CD14-positive monocyte (primary cell): ENCODE measurements around the gene TTF1. TPM values are rescaled to one million over a fixed set of nuclear protein-coding genes. Genes with fewer than 3 reads are reported as not detected.

ENCODE experiments used
- DNase-seq, 3 donors: peaks; one replicate each; pipeline ENCODE4 v3.0.0-alpha.2; 2011 to 2022
- H2AFZ ChIP-seq: 2 replicates; pipeline ENCODE4 v1.6.0; 2012; ENCODE audit warnings: mild to moderate bottlenecking, low read depth, low read length, inconsistent platforms; ENCODE audit not compliant: insufficient read depth, poor library complexity, severe bottlenecking
- H3K27ac ChIP-seq, 2 donors: 1 replicate in 1 of 2; 2 replicates in 1 of 2; pipeline ENCODE4 v1.5.1; 2012 to 2013; ENCODE audit warnings: low read length in 2 of 2, control low read depth in 1 of 2, inconsistent platforms in 1 of 2, low read depth in 1 of 2, mild to moderate bottlenecking in 1 of 2
- H3K27me3 ChIP-seq, 2 donors: one replicate each; pipeline versions ENCODE4 v1.6.0 to v1.6.1; 2011 to 2013; ENCODE audit warnings: low read length in 2 of 2; ENCODE audit not compliant: control insufficient read depth in 2 of 2, insufficient read depth in 2 of 2
- H3K36me3 ChIP-seq, 2 donors: replicated peaks in 1 of 2; 1 replicate in 1 of 2; 2 replicates in 1 of 2; pipeline versions ENCODE4 v1.5.1 to v1.6.1; 2012 to 2013; ENCODE audit warnings: low read length in 2 of 2, control low read depth in 1 of 2, inconsistent platforms in 1 of 2, mild to moderate bottlenecking in 1 of 2; ENCODE audit not compliant: insufficient read depth in 2 of 2, control insufficient read depth in 1 of 2
- H3K4me1 ChIP-seq, 2 donors: 1 replicate in 1 of 2; 2 replicates in 1 of 2; pipeline versions ENCODE4 v1.5.1 to v1.6.1; 2012 to 2013; ENCODE audit warnings: low read length in 2 of 2, control low read depth in 1 of 2, inconsistent platforms in 1 of 2, mild to moderate bottlenecking in 1 of 2, moderate library complexity in 1 of 2; ENCODE audit not compliant: insufficient read depth in 2 of 2, control insufficient read depth in 1 of 2
- H3K4me2 ChIP-seq: replicated peaks from 2 replicates; pipeline ENCODE3; 2012; ENCODE audit warnings: low read length, moderate library complexity, mild to moderate bottlenecking; ENCODE audit not compliant: poor library complexity, severe bottlenecking; ENCODE audit errors: extremely low read depth
- H3K4me3 ChIP-seq, 3 experiments: fragments of 200-600 bp in 1 of 3; sonication (generic) in 1 of 3; replicated peaks in 1 of 3; 1 replicate in 2 of 3; 2 replicates in 1 of 3; pipeline ENCODE4 v1.5.1; 2011 to 2013; ENCODE audit warnings: low read length in 3 of 3, mild to moderate bottlenecking in 3 of 3, control low read depth in 2 of 3, low read depth in 2 of 3, inconsistent platforms in 1 of 3, moderate library complexity in 1 of 3
- H3K79me2 ChIP-seq: 2 replicates; pipeline ENCODE4 v1.6.0; 2012; ENCODE audit warnings: mild to moderate bottlenecking, control low read depth, inconsistent platforms, low read length, moderate library complexity; ENCODE audit not compliant: insufficient read depth
- H3K9ac ChIP-seq: 2 replicates; pipeline ENCODE4 v1.6.0; 2017; ENCODE audit warnings: low read length, mild to moderate bottlenecking; ENCODE audit not compliant: insufficient read depth, poor library complexity, severe bottlenecking
- H3K9me3 ChIP-seq, 2 donors: replicated peaks in 1 of 2; 1 replicate in 1 of 2; 2 replicates in 1 of 2; pipeline versions ENCODE4 v1.5.1 to v1.6.1; 2012 to 2013; ENCODE audit warnings: low read length in 2 of 2, control low read depth in 1 of 2; ENCODE audit not compliant: control insufficient read depth in 1 of 2, insufficient read depth in 1 of 2
- H4K20me1 ChIP-seq: 2 replicates; pipeline ENCODE4 v1.6.0; 2012; ENCODE audit warnings: mild to moderate bottlenecking, low read length, control low read depth, moderate library complexity; ENCODE audit not compliant: insufficient read depth
- H3K27ac Mint-ChIP-seq, 7 donors: one replicate each; pipeline ENCODE4 v1.8.0; 2020; ENCODE audit warnings: mild to moderate bottlenecking in 7 of 7, mixed read lengths in 7 of 7, moderate library complexity in 6 of 7, inconsistent platforms in 2 of 7
- H3K27me3 Mint-ChIP-seq, 3 donors: one replicate each; pipeline ENCODE4 v1.8.0; 2021 to 2022; ENCODE audit warnings: low read depth in 3 of 3, mild to moderate bottlenecking in 3 of 3, mixed read lengths in 3 of 3, moderate library complexity in 3 of 3, inconsistent platforms in 1 of 3
- H3K36me3 Mint-ChIP-seq, 2 donors: one replicate each; pipeline ENCODE4 v1.8.0; 2020; ENCODE audit warnings: mixed read lengths in 2 of 2, inconsistent platforms in 1 of 2, mild to moderate bottlenecking in 1 of 2
- H3K4me1 Mint-ChIP-seq: one replicate; pipeline ENCODE4 v1.8.0; 2020; ENCODE audit warnings: mild to moderate bottlenecking, mixed read lengths
- H3K4me3 Mint-ChIP-seq, 2 donors: one replicate each; pipeline ENCODE4 v1.8.0; 2020; ENCODE audit warnings: mild to moderate bottlenecking in 2 of 2, mixed read lengths in 2 of 2, moderate library complexity in 1 of 2
- H3K9me3 Mint-ChIP-seq, 7 donors: one replicate each; pipeline ENCODE4 v1.8.0; 2020 to 2022; ENCODE audit warnings: mixed read lengths in 7 of 7, mild to moderate bottlenecking in 6 of 7, moderate library complexity in 6 of 7, inconsistent platforms in 2 of 7
- CTCF ChIP-seq: fragments of 200-600 bp; IDR thresholded peaks from one replicate; pipeline ENCODE4 v1.8.0; 2022; ENCODE audit warnings: antibody characterized with exemption, mild to moderate bottlenecking
- WGBS: methylation state at CpG from one replicate; pipeline ENCODE4 v1.1.5; 2013; ENCODE audit warnings: missing lambda C conversion rate; ENCODE audit not compliant: insufficient coverage; 5-methylcytosine and 5-hydroxymethylcytosine counted together
- intact Hi-C, 2 donors: fragments of 100-400 bp; cut with micrococcal nuclease; formaldehyde crosslinking; loops; one replicate each; pipeline versions ENCODE4 v1.15.0 to v1.15.1; 2023
- polyA plus RNA-seq, 3 donors: library from polyadenylated mRNA; depleted of rRNA in 1 of 3; unstranded in 2 of 3; stranded (reverse) in 1 of 3; fragments of 300-500 nt in 2 of 3; fragments of >200 nt in 1 of 3; fragmentation: Illumina TruSeq in 2 of 3; gene quantifications; 1 replicate in 2 of 3; 2 replicates in 1 of 3; pipeline ENCODE4 v1.2.3, GENCODE V29; 2012 to 2021

Gene TTF1
- polyA plus RNA-seq, 3 donors = 2.2 to 5.8 (median 4.1) TPM

- Histone ChIP-seq H2AFZ (no peak overlapping the region), H3K4me2 (no peak overlapping the region), H3K27ac (no peak overlapping the region), H3K79me2 (peaks cover 24% of the 10 kb centered on the region), H4K20me1 (peaks cover 98% of the 10 kb centered on the region), H3K27me3 (no peaks in the 10 kb centered on the region), H3K9me3 (no peaks in the 10 kb centered on the region), H3K36me3 (peaks cover 95 to 98% of the 10 kb centered on the region in 2 donors), H3K9ac (no peak overlapping the region), H3K4me3 (no peak overlapping the region), H3K4me1 (no peaks in the 10 kb centered on the region)
- DNase-seq = no peak
- H3K9me3 Mint-ChIP-seq = no peaks in the 10 kb centered on the region
- H3K27me3 Mint-ChIP-seq = no peaks in the 10 kb centered on the region
- intact Hi-C loops = loop anchor here in 1 of 2 donors (10.0 kb wide), 1 partner anchor 50 kb away; no protein-coding TSS in a partner anchor
- H3K4me1 Mint-ChIP-seq = no peaks in the 10 kb centered on the region
- H3K36me3 Mint-ChIP-seq = peaks cover 82 to 98% of the 10 kb centered on the region in 2 donors
- no peak overlapping the region for H3K27ac Mint-ChIP-seq
- H3K4me3 Mint-ChIP-seq = no peak overlapping the region
- no peak for TF ChIP-seq CTCF
- WGBS = 100% methylated on average over 2 of the region's 3 CpGs
These were observed 72.3 kb downstream of the TTF1 start for GRCh38 chr9:132334364-132334763.

- TF ChIP-seq CTCF = no peak
- H3K27me3 Mint-ChIP-seq = no peaks in the 10 kb centered on the region
- Histone ChIP-seq H3K27me3 (no peaks in the 10 kb centered on the region), H3K4me1 (no peaks in the 10 kb centered on the region), H4K20me1 (peaks cover 98% of the 10 kb centered on the region), H2AFZ (no peak overlapping the region), H3K27ac (no peak overlapping the region), H3K36me3 (peaks cover 95 to 98% of the 10 kb centered on the region in 2 donors), H3K4me2 (no peak overlapping the region), H3K9ac (no peak overlapping the region), H3K79me2 (peaks cover 20% of the 10 kb centered on the region), H3K9me3 (no peaks in the 10 kb centered on the region), H3K4me3 (no peak overlapping the region)
- peaks cover 84 to 98% of the 10 kb centered on the region in 2 donors for H3K36me3 Mint-ChIP-seq
- H3K9me3 Mint-ChIP-seq = no peaks in the 10 kb centered on the region
- no peak overlapping the region for H3K27ac Mint-ChIP-seq
- no peak for DNase-seq
- WGBS = no CpG with 5 or more reads among the region's 1 CpG
- intact Hi-C loops = loop anchor here in 1 of 2 donors (10.0 kb wide), 1 partner anchor 49 kb away; no protein-coding TSS in a partner anchor
- H3K4me3 Mint-ChIP-seq = no peak overlapping the region
- H3K4me1 Mint-ChIP-seq = no peaks in the 10 kb centered on the region
These were observed 73.1 kb downstream of the TTF1 start for GRCh38 chr9:132333556-132333955.
